ENCODE results near the gene IDE. TPM values are rescaled to one million over a fixed set of nuclear protein-coding genes. Genes with fewer than 3 reads are reported as not detected.

The IDE gene
- total RNA-seq, 1 donor from 2014 or later = 51.1 TPM

- H3K36me3 Mint-ChIP-seq (ENCODE audit: low read depth) = peaks cover 2% of the 10 kb centered on the region
- no peak overlapping the region for H3K4me3 Mint-ChIP-seq
- no peak for DNase-seq (ENCODE audit: low read depth, low spot score)
- H3K27ac Mint-ChIP-seq (ENCODE audit: unreplicated experiment) = no peak overlapping the region
- H3K27me3 Mint-ChIP-seq (ENCODE audit: low read depth) = peaks cover 2% of the 10 kb centered on the region
- peaks cover 3% of the 10 kb centered on the region for H3K9me3 Mint-ChIP-seq
- H3K4me1 Mint-ChIP-seq = no peaks in the 10 kb centered on the region
- no peak for TF ChIP-seq CTCF (conservative IDR thresholded peaks at IDR 0.05)
Measured at GRCh38 chr10:92419740-92420545, 153.9 kb downstream of the IDE start.

DNA sequence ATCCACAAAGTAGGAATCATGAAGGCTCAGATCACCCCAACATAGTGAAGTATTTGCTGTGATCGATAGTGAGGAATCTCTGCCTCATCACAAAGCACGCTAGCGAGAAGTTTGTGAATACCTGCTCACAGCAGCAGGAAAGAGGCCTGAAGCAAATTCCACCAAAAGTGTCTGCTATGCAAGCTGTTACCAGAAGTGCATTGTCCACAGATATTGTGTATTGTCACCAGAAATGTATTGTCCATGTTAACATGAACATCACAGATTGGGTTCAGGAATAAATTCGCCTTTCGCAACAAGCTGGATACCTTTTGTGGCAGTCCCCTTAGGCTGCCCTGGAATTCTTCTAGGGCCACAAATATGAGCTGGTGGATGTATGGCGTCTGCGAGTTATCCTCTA, 155.0 kb downstream of the IDE start:
- H3K9me3 Mint-ChIP-seq = peaks cover 3% of the 10 kb centered on the region
- no peak overlapping the region for H3K4me3 Mint-ChIP-seq
- H3K27me3 Mint-ChIP-seq (ENCODE audit: low read depth) = peaks cover 2% of the 10 kb centered on the region
- DNase-seq (ENCODE audit: low read depth, low spot score) = no peak
- peaks cover 2% of the 10 kb centered on the region for H3K36me3 Mint-ChIP-seq (ENCODE audit: low read depth)
- TF ChIP-seq CTCF (conservative IDR thresholded peaks at IDR 0.05) = no peak
- no peaks in the 10 kb centered on the region for H3K4me1 Mint-ChIP-seq
- no peak overlapping the region for H3K27ac Mint-ChIP-seq (ENCODE audit: unreplicated experiment)

DNA sequence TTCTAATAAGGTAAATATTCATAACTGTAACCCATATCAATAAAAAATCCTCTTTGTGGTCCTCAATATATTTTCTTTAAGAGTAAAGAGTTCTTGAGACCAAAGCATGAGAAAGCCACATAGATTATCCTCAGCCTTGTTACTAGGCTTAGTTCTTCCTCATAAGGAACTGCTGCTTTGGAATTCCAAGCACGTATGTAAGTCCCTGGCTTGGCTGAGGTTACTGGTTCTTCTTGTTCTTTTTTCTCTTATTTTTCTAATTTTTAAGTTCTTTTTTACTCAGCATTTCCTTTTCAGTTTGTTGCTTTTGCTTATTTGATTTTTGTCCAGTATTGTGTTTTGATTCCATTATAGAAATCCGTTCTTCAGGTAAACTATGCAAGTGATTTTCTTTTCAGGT, 155.7 kb downstream of the IDE start:
- H3K9me3 Mint-ChIP-seq = peaks cover 3% of the 10 kb centered on the region
- DNase-seq (ENCODE audit: low read depth, low spot score) = no peak
- H3K27me3 Mint-ChIP-seq (ENCODE audit: low read depth) = peaks cover 2% of the 10 kb centered on the region
- H3K36me3 Mint-ChIP-seq (ENCODE audit: low read depth) = peaks cover 2% of the 10 kb centered on the region
- TF ChIP-seq CTCF (conservative IDR thresholded peaks at IDR 0.05) = no peak
- H3K4me3 Mint-ChIP-seq = no peak overlapping the region
- H3K4me1 Mint-ChIP-seq = no peaks in the 10 kb centered on the region
- no peak overlapping the region for H3K27ac Mint-ChIP-seq (ENCODE audit: unreplicated experiment)

GRCh38 chr10:92413519-92413918, 160.4 kb downstream of the IDE start:
- Mint-ChIP-seq H3K27me3 (ENCODE audit: low read depth) (peaks cover 2% of the 10 kb centered on the region), H3K36me3 (ENCODE audit: low read depth) (no peaks in the 10 kb centered on the region), H3K4me3 (no peak overlapping the region), H3K9me3 (peaks cover 3% of the 10 kb centered on the region), H3K4me1 (no peaks in the 10 kb centered on the region), H3K27ac (ENCODE audit: unreplicated experiment) (no peak overlapping the region)
- TF ChIP-seq CTCF (conservative IDR thresholded peaks at IDR 0.05) = no peak
- DNase-seq (ENCODE audit: low read depth, low spot score) = no peak

DNA sequence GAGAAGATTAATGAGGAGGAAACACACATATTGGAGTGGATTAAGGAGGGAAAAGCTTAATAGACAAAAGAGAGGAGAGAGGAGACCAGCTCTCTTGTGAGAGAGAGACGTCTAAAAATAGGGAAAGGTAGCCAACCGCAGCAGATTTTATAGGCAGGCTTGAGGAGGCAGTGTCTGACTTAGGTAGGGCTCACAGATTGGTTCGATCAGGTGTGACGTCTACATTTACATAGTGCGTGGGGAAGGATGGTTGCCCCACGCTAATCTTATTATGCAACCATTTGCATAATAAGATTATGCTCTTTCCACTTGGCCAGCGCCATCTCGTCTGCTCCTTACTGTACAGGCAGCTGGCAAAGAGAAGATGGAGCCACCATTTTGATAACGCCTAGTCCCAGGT, 160.9 kb downstream of the IDE start:
- Mint-ChIP-seq H3K4me3 (no peak overlapping the region), H3K27me3 (ENCODE audit: low read depth) (peaks cover 2% of the 10 kb centered on the region), H3K9me3 (peaks cover 3% of the 10 kb centered on the region), H3K36me3 (ENCODE audit: low read depth) (no peaks in the 10 kb centered on the region), H3K27ac (ENCODE audit: unreplicated experiment) (no peak overlapping the region), H3K4me1 (no peaks in the 10 kb centered on the region)
- DNase-seq (ENCODE audit: low read depth, low spot score) = no peak
- no peak for TF ChIP-seq CTCF (conservative IDR thresholded peaks at IDR 0.05)
